GM21390 (cell line): ENCODE measurements around the gene TCF7.

Experiments
- ATAC-seq: cut with Tn5 transposase; IDR thresholded peaks from one replicate; pipeline ENCODE4 v1.9.1; 2021; ENCODE audit not compliant: unreplicated experiment

TCF7 gene

GRCh38 chr5:134175921-134176510 is 61.5 kb downstream of the TCF7 start:
- ATAC-seq = peak; percentile 24

GRCh38 chr5:134176511-134177368 is 62.3 kb downstream of the TCF7 start, which contains the start of gene SKP1:
Gene SKP1 (minus strand): TSS chr5:134176950. CDS start chr5:134174022, 2,928 bp downstream.
- ATAC-seq = peak; percentile 74

GRCh38 chr5:134177369-134178095 is 63.1 kb downstream of the TCF7 start:
- ATAC-seq = no peak

GRCh38 chr5:134178096-134178419 is 63.6 kb downstream of the TCF7 start:
- no peak for ATAC-seq

GRCh38 chr5:134183481-134183880 is 69.0 kb downstream of the TCF7 start:
- no peak for ATAC-seq

GRCh38 chr5:134184155-134185135 is 70.0 kb downstream of the TCF7 start:
- peak; percentile 73 for ATAC-seq

- no peak for ATAC-seq
Measured at GRCh38 chr5:134188092-134188491, 73.6 kb downstream of the TCF7 start.

- no peak for ATAC-seq
Measured at GRCh38 chr5:134189031-134189430, 74.5 kb downstream of the TCF7 start.

- ATAC-seq = no peak
Measured at GRCh38 chr5:134195666-134196065, 81.2 kb downstream of the TCF7 start.
